HEK293 (cell line): ENCODE results near the gene MID1IP1.

Source experiments
- CTCF ChIP-seq: fragments of 450-650 bp; formaldehyde crosslinking; IDR thresholded peaks from 2 replicates; pipeline ENCODE4 v1.5.1; 2016; ENCODE audit warnings: missing biosample characterization, missing genetic modification characterization
- TRIM28 ChIP-seq: IDR thresholded peaks from 2 replicates; pipeline ENCODE4 v1.6.1; 2011; ENCODE audit warnings: low read length, control low read depth, borderline replicate concordance
- ZNF133 ChIP-seq: fragments of 450-650 bp; formaldehyde crosslinking; IDR thresholded peaks from 2 replicates; pipeline ENCODE4 v1.5.1; 2016; ENCODE audit warnings: missing biosample characterization, missing genetic modification characterization
- ZNF138 ChIP-seq: fragments of 450-650 bp; formaldehyde crosslinking; IDR thresholded peaks from 2 replicates; pipeline ENCODE4 v1.5.1; 2016; ENCODE audit warnings: missing biosample characterization, missing genetic modification characterization, borderline replicate concordance
- ZNF19 ChIP-seq: fragments of 450-650 bp; formaldehyde crosslinking; IDR thresholded peaks from 2 replicates; pipeline ENCODE4; 2016; ENCODE audit warnings: missing biosample characterization, missing genetic modification characterization, low read depth
- ZNF2 ChIP-seq: fragments of 450-650 bp; formaldehyde crosslinking; IDR thresholded peaks from 2 replicates; pipeline ENCODE4 v1.5.1; 2016; ENCODE audit warnings: missing biosample characterization, missing genetic modification characterization
- ZNF549 ChIP-seq: fragments of 450-650 bp; IDR thresholded peaks from 2 replicates; pipeline ENCODE4 v1.5.1; 2018; ENCODE audit warnings: missing biosample characterization, missing genetic modification characterization, mild to moderate bottlenecking, inconsistent platforms, moderate library complexity
- ZSCAN23 ChIP-seq: fragments of 450-650 bp; formaldehyde crosslinking; IDR thresholded peaks from 2 replicates; pipeline ENCODE4 v1.5.1; 2016; ENCODE audit warnings: missing biosample characterization, missing genetic modification characterization
- TF ChIP-seq, protein P1 (sequence below): fragments of 450-650 bp; formaldehyde crosslinking; IDR thresholded peaks from 2 replicates; pipeline ENCODE4 v1.5.1; 2016; ENCODE audit warnings: missing biosample characterization, missing genetic modification characterization

DNA sequence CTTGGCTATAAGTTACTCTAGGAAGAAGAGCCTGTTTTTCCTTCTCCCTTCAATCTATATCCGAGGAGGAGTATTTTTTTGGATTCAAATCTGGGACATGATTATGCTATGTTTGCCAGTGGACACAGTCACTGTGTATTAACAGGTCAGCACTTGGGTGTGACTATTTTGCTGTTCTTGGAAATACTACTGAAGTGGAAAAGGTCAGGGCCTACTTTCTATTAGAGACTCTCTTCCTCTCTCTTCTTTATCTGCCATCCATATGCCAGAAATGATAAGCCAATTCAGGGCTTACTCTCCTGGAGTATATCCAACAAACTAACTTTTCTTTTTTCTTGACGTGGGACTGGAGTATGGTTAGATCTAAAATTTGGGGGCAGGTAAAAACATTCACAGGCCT is 40.5 kb downstream of the MID1IP1 start:
- TF ChIP-seq CTCF (tag by site-specific recombination), result no peak
- TF ChIP-seq ZSCAN23 (tag by site-specific recombination), result no peak
- TF ChIP-seq, protein P1, sequence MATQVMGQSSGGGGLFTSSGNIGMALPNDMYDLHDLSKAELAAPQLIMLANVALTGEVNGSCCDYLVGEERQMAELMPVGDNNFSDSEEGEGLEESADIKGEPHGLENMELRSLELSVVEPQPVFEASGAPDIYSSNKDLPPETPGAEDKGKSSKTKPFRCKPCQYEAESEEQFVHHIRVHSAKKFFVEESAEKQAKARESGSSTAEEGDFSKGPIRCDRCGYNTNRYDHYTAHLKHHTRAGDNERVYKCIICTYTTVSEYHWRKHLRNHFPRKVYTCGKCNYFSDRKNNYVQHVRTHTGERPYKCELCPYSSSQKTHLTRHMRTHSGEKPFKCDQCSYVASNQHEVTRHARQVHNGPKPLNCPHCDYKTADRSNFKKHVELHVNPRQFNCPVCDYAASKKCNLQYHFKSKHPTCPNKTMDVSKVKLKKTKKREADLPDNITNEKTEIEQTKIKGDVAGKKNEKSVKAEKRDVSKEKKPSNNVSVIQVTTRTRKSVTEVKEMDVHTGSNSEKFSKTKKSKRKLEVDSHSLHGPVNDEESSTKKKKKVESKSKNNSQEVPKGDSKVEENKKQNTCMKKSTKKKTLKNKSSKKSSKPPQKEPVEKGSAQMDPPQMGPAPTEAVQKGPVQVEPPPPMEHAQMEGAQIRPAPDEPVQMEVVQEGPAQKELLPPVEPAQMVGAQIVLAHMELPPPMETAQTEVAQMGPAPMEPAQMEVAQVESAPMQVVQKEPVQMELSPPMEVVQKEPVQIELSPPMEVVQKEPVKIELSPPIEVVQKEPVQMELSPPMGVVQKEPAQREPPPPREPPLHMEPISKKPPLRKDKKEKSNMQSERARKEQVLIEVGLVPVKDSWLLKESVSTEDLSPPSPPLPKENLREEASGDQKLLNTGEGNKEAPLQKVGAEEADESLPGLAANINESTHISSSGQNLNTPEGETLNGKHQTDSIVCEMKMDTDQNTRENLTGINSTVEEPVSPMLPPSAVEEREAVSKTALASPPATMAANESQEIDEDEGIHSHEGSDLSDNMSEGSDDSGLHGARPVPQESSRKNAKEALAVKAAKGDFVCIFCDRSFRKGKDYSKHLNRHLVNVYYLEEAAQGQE (tag by site-specific recombination), result no peak
- no peak for TF ChIP-seq ZNF138 (tag by site-specific recombination)
- TF ChIP-seq TRIM28, result no peak
- TF ChIP-seq ZNF133 (tag by site-specific recombination), result no peak
- TF ChIP-seq ZNF19 (tag by site-specific recombination), result no peak
- TF ChIP-seq ZNF549 (tag by site-specific recombination), result no peak
- no peak for TF ChIP-seq ZNF2
